HG03565 (cell line): ENCODE data around the gene LGALS9B.
"Not testable (repeated sequence)": the region's sequence is repeated elsewhere in the genome, so short reads cannot be mapped to it uniquely, and the experiment has no call there.

Source experiments
- ATAC-seq: cut with Tn5 transposase; IDR thresholded peaks from one replicate; pipeline ENCODE4 v1.9.1; 2021; ENCODE audit warnings: mild to moderate bottlenecking, moderate library complexity; ENCODE audit not compliant: unreplicated experiment

The LGALS9B gene

DNA sequence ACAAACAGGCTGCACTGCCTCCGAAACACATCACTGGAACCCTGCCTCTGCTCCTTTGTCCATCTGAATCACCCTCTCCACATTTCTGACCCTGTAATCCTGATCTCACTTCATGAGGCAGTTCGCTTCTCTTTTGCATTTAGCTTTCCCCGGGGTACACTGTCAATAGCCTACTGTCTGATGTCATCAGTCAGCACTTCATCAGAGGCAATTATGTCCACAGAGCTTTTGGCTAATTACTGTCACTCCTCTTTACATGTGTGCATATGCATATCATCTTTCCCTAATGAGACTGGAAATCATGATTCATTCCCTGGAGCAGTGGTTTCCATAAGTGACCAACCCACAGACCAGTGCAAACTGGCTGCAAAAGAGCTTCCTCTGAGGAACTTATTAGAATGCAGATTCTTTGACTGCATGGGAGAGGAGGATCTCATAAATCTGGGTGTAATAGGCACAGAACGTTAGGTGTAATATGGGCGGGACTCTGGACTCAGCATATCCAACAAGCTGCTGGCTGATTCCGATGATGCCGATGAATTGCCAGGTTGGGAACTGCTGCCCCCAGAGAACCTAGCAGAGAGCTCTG, 49.8 kb downstream of the LGALS9B start:
- ATAC-seq = not testable (repeated sequence)

DNA sequence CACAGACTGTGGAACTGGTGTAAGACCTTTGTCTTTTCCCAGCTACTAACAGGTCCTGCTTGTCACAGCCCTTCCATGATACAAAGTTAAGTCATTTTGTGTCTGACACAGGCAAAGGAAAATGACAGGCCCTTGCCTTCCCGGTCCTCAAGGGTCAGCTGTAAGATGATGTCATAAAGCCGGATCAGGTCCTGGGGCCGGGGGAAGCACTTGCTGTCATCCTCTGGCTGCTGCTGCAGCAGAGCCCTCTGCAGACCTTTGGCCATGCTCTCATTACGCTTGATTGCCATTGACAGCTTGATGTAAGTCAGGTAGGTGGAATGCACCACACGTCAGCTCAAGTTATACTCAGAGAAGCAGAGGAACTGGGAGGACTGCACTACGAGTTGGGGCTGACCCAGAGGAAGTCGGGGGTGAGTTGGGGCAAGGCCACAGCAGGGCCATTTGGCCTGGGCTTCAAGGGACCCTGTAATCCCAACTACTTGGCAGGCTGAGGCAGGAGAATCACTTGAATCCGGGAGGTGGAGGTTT, 50.9 kb downstream of the LGALS9B start:
- ATAC-seq = not testable (repeated sequence)

DNA sequence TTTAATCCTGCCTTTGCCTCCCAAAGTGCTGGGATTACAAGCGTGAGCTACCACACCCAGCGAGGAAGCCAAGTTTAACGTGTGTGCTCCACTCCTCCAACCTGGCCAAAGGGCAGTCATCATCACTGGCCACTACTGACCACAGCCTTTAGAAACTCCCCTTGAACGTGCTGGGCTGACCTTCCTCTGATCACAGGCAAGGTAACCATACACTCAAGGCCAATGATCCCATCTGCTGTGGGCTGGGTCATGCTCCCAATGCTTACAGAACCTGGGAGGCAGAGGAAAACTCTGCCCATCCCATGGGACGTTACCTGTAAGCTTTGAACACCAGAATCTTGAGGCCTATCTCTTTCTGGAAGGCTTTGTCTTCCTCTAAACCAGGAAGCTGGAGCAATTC, 51.9 kb downstream of the LGALS9B start:
- ATAC-seq = not testable (repeated sequence)

DNA sequence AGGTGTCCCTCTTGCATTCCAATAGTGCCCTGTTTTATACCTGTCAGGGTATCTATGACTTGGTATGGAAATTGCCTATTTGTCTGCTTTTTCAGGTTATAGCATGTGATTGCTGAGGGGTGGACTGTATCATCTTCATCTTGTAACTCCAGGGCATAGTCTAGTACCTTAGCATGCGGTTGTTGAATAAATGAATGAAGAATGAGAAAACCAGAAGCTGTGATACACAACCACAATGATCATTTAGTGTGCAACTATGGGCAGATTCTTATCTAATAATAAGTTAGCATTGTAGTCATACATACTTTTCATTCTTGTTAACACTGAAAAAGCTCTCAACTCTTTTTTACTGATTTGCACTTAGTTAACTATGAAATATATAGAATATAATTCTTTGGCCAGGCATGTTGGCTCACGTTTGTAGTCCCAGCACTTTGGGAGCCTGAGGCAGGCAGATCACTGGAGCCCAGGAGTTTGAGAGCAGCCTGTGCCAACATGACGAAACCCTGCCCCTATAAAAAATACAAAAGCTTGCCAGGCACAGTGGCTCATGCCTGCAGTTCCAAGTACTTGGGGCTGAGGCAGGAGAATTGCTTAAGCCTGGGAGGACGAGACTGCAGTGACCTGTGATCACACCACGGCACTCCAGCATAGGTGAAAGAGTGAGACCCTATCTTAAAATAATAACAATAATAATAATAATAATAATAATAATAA, 65.9 kb downstream of the LGALS9B start:
- not testable (repeated sequence) for ATAC-seq

DNA sequence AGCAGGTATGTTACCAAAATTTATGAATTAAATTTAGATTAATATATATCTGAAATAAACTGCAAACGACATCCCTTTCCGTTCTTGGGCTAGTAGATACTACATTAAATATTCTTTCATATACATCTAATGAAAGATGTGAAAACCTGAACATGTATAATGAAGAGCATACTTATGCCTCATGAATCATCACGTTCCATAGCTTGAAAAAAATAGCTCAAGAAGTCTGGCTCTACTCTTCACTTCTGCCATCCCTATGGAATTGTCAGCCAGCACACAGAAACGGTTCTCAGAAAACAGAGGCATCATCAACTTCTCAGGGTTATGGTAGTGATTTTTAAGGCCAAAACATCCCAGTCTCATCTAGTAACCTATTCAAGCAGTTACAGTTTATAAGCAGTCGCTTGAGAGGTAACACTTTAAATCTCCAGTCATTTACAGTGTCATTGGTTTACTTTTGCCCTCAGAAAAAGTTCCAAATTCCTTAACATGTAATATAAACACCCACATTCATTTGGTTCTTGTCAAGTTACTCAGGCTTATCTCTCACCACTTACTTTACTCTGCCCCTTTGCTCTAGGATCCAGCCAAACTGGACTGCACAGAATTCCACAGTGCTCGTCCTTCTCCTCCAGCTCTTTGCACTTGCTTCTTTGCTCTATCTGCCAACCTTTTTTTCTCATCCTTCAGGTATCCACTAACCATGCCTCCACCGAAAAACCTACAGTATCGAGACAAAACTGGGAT, 66.6 kb downstream of the LGALS9B start:
- ATAC-seq = not testable (repeated sequence)
